HepG2 (cell line): ENCODE results near the gene CLN6. TPM values are rescaled to one million over a fixed set of nuclear protein-coding genes. Genes with fewer than 3 reads are reported as not detected.

Experiments used
- AGO1 ChIP-seq: fragments of 200-400 bp; formaldehyde crosslinking; IDR thresholded peaks from 2 replicates; pipeline ENCODE4 v1.6.1; 2017; ENCODE audit warnings: mild to moderate bottlenecking, low read depth, low read length, moderate library complexity; ENCODE audit not compliant: poor library complexity, severe bottlenecking
- AGO2 ChIP-seq: fragments of 200-400 bp; formaldehyde crosslinking; optimal IDR thresholded peaks from 2 replicates; pipeline ENCODE3; 2017; ENCODE audit warnings: mild to moderate bottlenecking, low read depth, low read length, moderate library complexity
- ARID3A ChIP-seq: IDR thresholded peaks from 2 replicates; pipeline ENCODE4 v1.6.1; 2012; ENCODE audit warnings: low read depth, low read length, improper control_type of control experiment
- CBFB ChIP-seq: sonication (generic); formaldehyde crosslinking; IDR thresholded peaks from 2 replicates; pipeline ENCODE4 v1.4.0; 2020; ENCODE audit warnings: missing genetic modification reagents
- CERS6 ChIP-seq: sonication (generic); formaldehyde crosslinking; IDR thresholded peaks from 2 replicates; pipeline ENCODE4 v1.5.0; 2020; ENCODE audit warnings: missing genetic modification reagents
- FOXA3 ChIP-seq: IDR thresholded peaks from 2 replicates; pipeline ENCODE4 v1.6.1; 2016; ENCODE audit warnings: missing genetic modification reagents, missing compliant biosample characterization
- IKZF5 ChIP-seq: IDR thresholded peaks from 2 replicates; pipeline ENCODE4 v1.6.1; 2018; ENCODE audit warnings: missing genetic modification reagents, mild to moderate bottlenecking, missing compliant biosample characterization
- PATZ1 ChIP-seq: sonication (generic); formaldehyde crosslinking; IDR thresholded peaks from 2 replicates; pipeline ENCODE4 v1.4.0; 2020; ENCODE audit warnings: missing genetic modification reagents
- SRSF1 ChIP-seq: fragments of 200-400 bp; formaldehyde crosslinking; optimal IDR thresholded peaks from 2 replicates; pipeline ENCODE3; 2017; ENCODE audit warnings: mild to moderate bottlenecking, low read depth, low read length, moderate library complexity
- THYN1 ChIP-seq: sonication (generic); formaldehyde crosslinking; IDR thresholded peaks from 2 replicates; pipeline ENCODE4 v1.8.1; 2023; ENCODE audit warnings: low read depth, mild to moderate bottlenecking, moderate library complexity, missing genetic modification reagents, borderline replicate concordance
- ZC3H4 ChIP-seq: sonication (generic); formaldehyde crosslinking; IDR thresholded peaks from 2 replicates; pipeline ENCODE4 v1.4.0; 2020; ENCODE audit warnings: missing genetic modification reagents, borderline replicate concordance
- ZNF318 ChIP-seq: sonication (generic); formaldehyde crosslinking; IDR thresholded peaks from 2 replicates; pipeline ENCODE4 v1.4.0; 2020; ENCODE audit warnings: mild to moderate bottlenecking, missing genetic modification reagents
- ZNF607 ChIP-seq: sonication (generic); formaldehyde crosslinking; IDR thresholded peaks from 2 replicates; pipeline ENCODE4 v1.5.1; 2020; ENCODE audit warnings: missing genetic modification reagents, mild to moderate bottlenecking, borderline replicate concordance
- ZNF713 ChIP-seq: sonication (generic); formaldehyde crosslinking; IDR thresholded peaks from 2 replicates; pipeline ENCODE4 v1.4.0; 2020; ENCODE audit warnings: mild to moderate bottlenecking, missing genetic modification reagents
- polyA plus RNA-seq, 8 experiments: library from polyadenylated mRNA; depleted of rRNA in 3 of 8; stranded (reverse) in 7 of 8; unstranded in 1 of 8; fragments of >200 nt; fragmentation: Illumina TruSeq in 4 of 8; extraction: Trizol in 4 of 8; gene quantifications; 2 replicates each; pipeline versions ENCODE4 v1.2.1 to v1.2.3, GENCODE V29; 2011 to 2016; ENCODE audit warnings: low read depth in 4 of 8, missing spikeins in 1 of 8, mixed read lengths in 1 of 8; ENCODE audit not compliant: insufficient read depth in 1 of 8
- total RNA-seq, 5 experiments: library from RNA; depleted of rRNA; stranded (reverse); fragments of >200 nt; fragmentation: Illumina TruSeq; extraction: Trizol; gene quantifications; 2 replicates each; pipeline ENCODE4 v1.2.3, GENCODE V29; 2016; ENCODE audit warnings: low read depth in 1 of 5

CLN6 gene
- total and polyA plus RNA-seq, 2 of the 13 experiments (the other 11 are each of a cell fraction or from before 2014, with no cell fraction given) = 24.9 to 27.1 TPM

DNA sequence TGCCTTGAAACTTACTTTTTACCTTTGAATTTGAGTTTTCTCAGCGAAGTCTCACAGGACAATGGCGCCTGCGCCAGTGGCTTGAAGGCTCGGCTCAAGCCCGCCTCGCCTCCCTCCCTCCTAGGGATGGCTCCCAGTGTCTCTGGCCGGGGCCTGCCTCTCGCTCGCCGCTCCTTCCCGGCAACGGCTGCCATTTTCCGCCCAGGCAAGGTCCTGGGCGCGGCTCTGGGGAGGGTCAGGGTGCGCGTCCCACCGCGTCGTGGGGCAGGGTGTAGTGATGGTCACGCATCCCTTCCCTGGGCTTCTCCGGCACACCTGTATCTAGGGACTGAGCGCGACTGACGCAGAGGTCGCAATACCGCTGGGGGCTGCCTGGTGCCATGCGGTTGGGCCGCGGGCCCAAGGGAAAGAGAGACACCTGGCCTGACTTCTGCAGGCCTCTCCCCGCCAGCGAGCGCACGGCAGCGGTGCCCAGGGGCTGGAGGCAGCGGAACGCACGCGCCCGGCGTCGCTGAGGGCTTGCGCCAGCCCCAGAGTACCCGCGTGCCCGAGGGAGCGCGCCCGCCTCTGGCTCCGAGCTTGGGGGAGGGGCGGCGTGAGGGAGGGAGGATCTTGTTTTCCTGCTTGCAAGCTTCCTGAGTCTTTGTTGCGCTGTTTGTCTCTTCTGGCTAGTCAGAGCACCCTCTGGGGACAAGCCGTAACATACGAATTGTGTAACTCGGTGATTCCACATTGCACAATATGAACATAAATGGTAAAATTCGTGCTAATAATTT is 27.3 kb upstream of the CLN6 start (continued):
- peak; percentile 49; the same call in 1 of the 2 replicates for TF ChIP-seq IKZF5 (CRISPR knock-in tag)
- no peak for TF ChIP-seq ARID3A
- no peak for TF ChIP-seq AGO1
- no peak for TF ChIP-seq CERS6 (CRISPR knock-in tag)
- TF ChIP-seq PATZ1 (CRISPR knock-in tag) = peak; percentile 39; the same call in 1 of the 2 replicates
- TF ChIP-seq CBFB (CRISPR knock-in tag) = no peak
- TF ChIP-seq FOXA3 (CRISPR knock-in tag) = peak; percentile 52
- TF ChIP-seq ZNF318 (CRISPR knock-in tag) = no peak
- TF ChIP-seq SRSF1 = no peak
- TF ChIP-seq ZC3H4 (CRISPR knock-in tag) = no peak
- TF ChIP-seq THYN1 (CRISPR knock-in tag) = no peak
- TF ChIP-seq AGO2 = no peak
- no peak for TF ChIP-seq ZNF713
- TF ChIP-seq ZNF607 (CRISPR knock-in tag) = peak; percentile 47; the same call in 1 of the 2 replicates
